ENCODE measurements around the gene HIP1.
"Not testable (repeated sequence)": the region's sequence is repeated elsewhere in the genome, so short reads cannot be mapped to it uniquely, and the experiment has no call there.

Gene HIP1

DNA sequence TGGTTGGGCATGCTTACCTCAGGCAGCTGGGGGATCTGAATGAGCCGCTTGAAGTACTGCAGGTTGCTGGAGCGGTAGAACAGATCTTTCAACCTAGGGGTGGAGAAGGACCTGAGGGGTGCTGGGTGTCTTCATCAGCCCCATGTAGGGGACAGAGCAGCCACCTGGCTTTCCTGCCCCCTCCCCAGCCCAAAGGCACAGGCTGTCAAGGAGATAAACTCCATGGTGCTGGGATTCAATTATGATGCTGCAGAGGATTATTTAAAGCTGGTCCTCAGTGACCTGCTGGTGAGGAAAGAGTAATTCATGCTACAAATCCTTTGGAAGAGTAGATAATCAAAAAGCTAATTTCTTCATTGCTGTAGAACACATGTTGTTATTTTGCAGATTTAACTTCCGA is 175.6 kb downstream of the HIP1 start:
- H3K27ac Mint-ChIP-seq, result no peak overlapping the region
- no peak for DNase-seq
- peaks cover 10% of the 10 kb centered on the region for H3K9me3 Mint-ChIP-seq
- peaks cover 23% of the 10 kb centered on the region for H3K36me3 Mint-ChIP-seq (ENCODE audit: low read depth)
- no peaks in the 10 kb centered on the region for H3K27me3 Mint-ChIP-seq
- no peak overlapping the region for H3K4me3 Mint-ChIP-seq
- H3K4me1 Mint-ChIP-seq (ENCODE audit: low read depth), result no peaks in the 10 kb centered on the region

DNA sequence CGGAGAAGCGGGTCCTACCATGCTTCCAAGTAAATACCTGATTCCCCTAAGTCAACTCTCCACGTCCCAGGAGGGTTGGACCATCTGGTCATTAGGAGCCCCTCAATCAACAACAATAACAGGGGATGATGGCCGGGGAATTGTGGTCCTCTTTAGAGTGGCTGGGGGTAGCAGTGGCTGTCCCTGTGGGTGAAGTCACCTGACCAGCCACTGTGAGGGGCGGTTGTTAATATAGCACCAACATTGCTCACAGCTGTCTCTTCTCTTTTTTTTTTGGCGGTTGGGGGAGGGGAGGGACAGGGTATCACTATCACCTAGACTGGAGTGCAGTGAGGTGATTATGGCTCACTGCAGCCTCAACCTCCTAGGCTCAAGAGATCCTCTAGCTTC is 178.8 kb downstream of the HIP1 start:
- peaks cover 10% of the 10 kb centered on the region for H3K9me3 Mint-ChIP-seq
- no peak for DNase-seq
- no peaks in the 10 kb centered on the region for H3K27me3 Mint-ChIP-seq
- H3K4me1 Mint-ChIP-seq (ENCODE audit: low read depth), result no peaks in the 10 kb centered on the region
- no peak overlapping the region for H3K27ac Mint-ChIP-seq
- peaks cover 24% of the 10 kb centered on the region for H3K36me3 Mint-ChIP-seq (ENCODE audit: low read depth)
- no peak overlapping the region for H3K4me3 Mint-ChIP-seq

DNA sequence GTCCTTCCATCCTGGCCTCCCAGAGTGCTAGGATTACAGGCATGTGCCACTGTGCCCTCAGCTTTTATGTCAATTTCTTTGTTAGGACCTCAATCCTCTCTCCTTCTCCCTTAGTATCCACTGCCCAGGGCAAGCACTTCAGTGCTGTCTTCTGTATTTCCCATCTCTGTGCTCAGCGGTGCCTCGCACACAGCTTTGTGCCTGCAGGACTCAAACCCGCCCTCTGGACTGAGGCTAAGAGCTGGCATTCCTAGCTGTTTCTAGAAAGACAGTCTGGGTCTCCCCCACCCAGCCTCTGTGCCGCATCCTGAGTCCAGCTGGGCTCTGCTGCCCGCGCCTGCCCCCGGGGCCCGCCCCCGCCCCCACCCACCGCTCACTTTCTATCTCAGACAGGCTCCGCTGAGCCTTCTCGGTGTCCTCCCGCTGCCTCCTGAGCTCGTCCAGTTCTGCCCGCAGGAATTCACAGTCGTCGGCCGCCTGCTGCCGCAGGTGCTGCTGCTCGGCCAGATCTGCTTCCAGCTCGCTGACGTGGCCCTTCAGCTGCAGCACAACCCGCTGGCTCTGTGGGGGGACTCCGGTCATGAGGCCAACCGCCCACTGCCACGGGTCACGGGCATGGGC is 179.3 kb downstream of the HIP1 start:
- DNase-seq, result no peak
- Mint-ChIP-seq H3K4me3 (no peak overlapping the region), H3K36me3 (ENCODE audit: low read depth) (peaks cover 24% of the 10 kb centered on the region), H3K4me1 (ENCODE audit: low read depth) (no peaks in the 10 kb centered on the region), H3K9me3 (peaks cover 10% of the 10 kb centered on the region), H3K27me3 (no peaks in the 10 kb centered on the region), H3K27ac (no peak overlapping the region)

- H3K27me3 Mint-ChIP-seq; H3K4me3 Mint-ChIP-seq; H3K27ac Mint-ChIP-seq; H3K36me3 Mint-ChIP-seq (ENCODE audit: low read depth); DNase-seq; H3K9me3 Mint-ChIP-seq; H3K4me1 Mint-ChIP-seq (ENCODE audit: low read depth): not testable (repeated sequence)
These were observed 181.9 kb downstream of the HIP1 start for GRCh38 chr7:75556835-75557234.

DNA sequence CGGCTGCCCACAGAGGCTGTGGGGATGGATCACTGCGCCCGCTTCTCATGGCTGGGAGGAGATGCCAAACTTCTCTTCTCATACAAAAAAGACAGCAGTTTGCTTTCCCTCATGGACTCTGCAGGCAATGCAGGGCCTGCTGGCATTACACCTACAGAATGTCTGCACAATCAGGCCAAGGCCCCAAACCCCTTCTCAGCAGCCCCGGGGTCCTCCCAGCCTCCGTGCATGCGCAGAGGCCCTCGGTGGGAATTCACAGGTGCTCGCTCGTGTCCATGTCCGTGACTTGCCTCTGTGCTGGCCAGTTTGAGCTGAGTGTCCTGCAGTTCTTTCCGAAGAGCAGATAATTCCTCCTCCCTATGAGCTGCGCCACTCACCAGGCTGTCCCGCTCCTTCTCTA is 183.0 kb downstream of the HIP1 start:
- no peaks in the 10 kb centered on the region for H3K4me1 Mint-ChIP-seq (ENCODE audit: low read depth)
- peaks cover 1% of the 10 kb centered on the region for H3K36me3 Mint-ChIP-seq (ENCODE audit: low read depth)
- H3K27ac Mint-ChIP-seq, result no peak overlapping the region
- H3K9me3 Mint-ChIP-seq, result no peaks in the 10 kb centered on the region
- DNase-seq, result no peak
- no peak overlapping the region for H3K4me3 Mint-ChIP-seq
- H3K27me3 Mint-ChIP-seq, result no peaks in the 10 kb centered on the region

GRCh38 chr7:75546237-75547015 is 192.3 kb downstream of the HIP1 start:
- Mint-ChIP-seq H3K4me3 (no peak overlapping the region), H3K9me3 (no peaks in the 10 kb centered on the region), H3K36me3 (ENCODE audit: low read depth) (no peaks in the 10 kb centered on the region), H3K27ac (no peak overlapping the region), H3K4me1 (ENCODE audit: low read depth) (no peaks in the 10 kb centered on the region), H3K27me3 (no peaks in the 10 kb centered on the region)
- DNase-seq, result no peak

GRCh38 chr7:75537731-75538130 is 201.0 kb downstream of the HIP1 start:
- H3K27ac Mint-ChIP-seq, result no peak overlapping the region
- H3K36me3 Mint-ChIP-seq (ENCODE audit: low read depth), result no peaks in the 10 kb centered on the region
- H3K27me3 Mint-ChIP-seq, result no peaks in the 10 kb centered on the region
- DNase-seq, result no peak
- H3K4me3 Mint-ChIP-seq, result no peak overlapping the region
- no peaks in the 10 kb centered on the region for H3K9me3 Mint-ChIP-seq
- H3K4me1 Mint-ChIP-seq (ENCODE audit: low read depth), result peaks cover 6% of the 10 kb centered on the region

- Mint-ChIP-seq H3K9me3 (no peaks in the 10 kb centered on the region), H3K4me3 (no peak overlapping the region), H3K4me1 (ENCODE audit: low read depth) (peaks cover 6% of the 10 kb centered on the region), H3K27ac (no peak overlapping the region), H3K36me3 (ENCODE audit: low read depth) (no peaks in the 10 kb centered on the region), H3K27me3 (no peaks in the 10 kb centered on the region)
- no peak for DNase-seq
These were observed 201.7 kb downstream of the HIP1 start for GRCh38 chr7:75536940-75537538.

- no peaks in the 10 kb centered on the region for H3K27me3 Mint-ChIP-seq
- H3K27ac Mint-ChIP-seq, result no peak overlapping the region
- no peaks in the 10 kb centered on the region for H3K9me3 Mint-ChIP-seq
- no peak overlapping the region for H3K4me3 Mint-ChIP-seq
- no peak for DNase-seq
- H3K4me1 Mint-ChIP-seq (ENCODE audit: low read depth), result peaks cover 6% of the 10 kb centered on the region
- no peaks in the 10 kb centered on the region for H3K36me3 Mint-ChIP-seq (ENCODE audit: low read depth)
These were observed 202.2 kb downstream of the HIP1 start for GRCh38 chr7:75536491-75536890.

- DNase-seq, result no peak
- H3K4me1 Mint-ChIP-seq (ENCODE audit: low read depth), result peaks cover 6% of the 10 kb centered on the region
- no peaks in the 10 kb centered on the region for H3K9me3 Mint-ChIP-seq
- H3K27me3 Mint-ChIP-seq, result no peaks in the 10 kb centered on the region
- peak overlapping the region; percentile 5 for H3K27ac Mint-ChIP-seq
- no peaks in the 10 kb centered on the region for H3K36me3 Mint-ChIP-seq (ENCODE audit: low read depth)
- H3K4me3 Mint-ChIP-seq, result no peak overlapping the region
These were observed 203.9 kb downstream of the HIP1 start for GRCh38 chr7:75534727-75535307.

DNA sequence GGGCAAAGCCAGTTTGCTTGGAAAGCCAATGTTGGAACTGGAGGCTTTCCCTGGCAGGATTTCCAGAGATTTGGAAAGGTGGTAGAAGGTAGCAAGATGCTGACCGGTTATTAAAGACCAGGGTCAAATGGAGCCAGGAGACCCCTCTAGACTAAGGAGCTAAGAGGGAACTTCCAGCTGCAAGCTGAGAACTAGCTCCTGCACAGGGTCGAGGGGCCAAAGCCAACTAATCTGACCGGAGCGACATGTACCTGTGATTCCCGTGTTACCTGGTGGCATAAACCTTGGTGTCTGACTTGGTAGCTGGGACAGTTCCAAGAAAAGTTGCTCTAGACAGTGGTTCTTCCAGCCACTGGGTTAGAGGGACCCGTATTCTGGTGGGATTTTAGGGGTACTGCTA is 204.8 kb downstream of the HIP1 start:
- no peak overlapping the region for H3K27ac Mint-ChIP-seq
- H3K9me3 Mint-ChIP-seq, result no peaks in the 10 kb centered on the region

GRCh38 chr7:75532639-75533038 is 206.1 kb downstream of the HIP1 start:
- no peak overlapping the region for H3K27ac Mint-ChIP-seq
- no peaks in the 10 kb centered on the region for H3K27me3 Mint-ChIP-seq
- no peak for DNase-seq

More for the DNA sequence above, 204.8 kb downstream of the HIP1 start:
- Mint-ChIP-seq H3K4me1 (ENCODE audit: low read depth) (peaks cover 6% of the 10 kb centered on the region), H3K4me3 (no peak overlapping the region), H3K27me3 (no peaks in the 10 kb centered on the region), H3K36me3 (ENCODE audit: low read depth) (no peaks in the 10 kb centered on the region)
- no peak for DNase-seq

DNA sequence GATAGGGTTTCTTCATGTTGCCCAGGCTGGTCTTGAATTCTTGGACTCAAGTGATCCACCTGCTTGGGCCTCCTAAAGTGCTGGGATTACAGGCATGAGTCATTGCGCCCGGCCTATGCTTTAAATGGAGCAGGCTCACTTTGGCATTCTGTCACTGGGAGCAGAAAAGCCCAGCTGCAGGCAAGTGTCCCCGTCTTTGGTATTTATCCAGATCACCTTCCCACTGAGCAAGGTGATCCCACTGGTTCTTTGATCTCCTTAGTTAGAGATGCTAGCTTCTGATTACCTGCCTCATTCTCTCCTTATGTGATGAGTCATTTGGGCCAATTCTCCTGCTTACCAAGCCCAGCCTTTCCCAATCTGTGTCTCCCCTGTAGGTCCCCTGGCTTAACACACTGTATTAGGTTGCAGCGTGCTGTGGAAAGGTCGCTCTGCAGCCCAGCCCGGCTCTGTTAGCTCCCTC is 207.4 kb downstream of the HIP1 start:
- Mint-ChIP-seq H3K4me1 (ENCODE audit: low read depth) (peaks cover 17% of the 10 kb centered on the region), H3K9me3 (no peaks in the 10 kb centered on the region), H3K27me3 (no peaks in the 10 kb centered on the region), H3K4me3 (no peak overlapping the region), H3K27ac (no peak overlapping the region), H3K36me3 (ENCODE audit: low read depth) (peaks cover 12% of the 10 kb centered on the region)
- no peak for DNase-seq

More at GRCh38 chr7:75532639-75533038, 206.1 kb downstream of the HIP1 start:
- Mint-ChIP-seq H3K4me3 (no peak overlapping the region), H3K36me3 (ENCODE audit: low read depth) (peaks cover 2% of the 10 kb centered on the region), H3K9me3 (no peaks in the 10 kb centered on the region), H3K4me1 (ENCODE audit: low read depth) (peaks cover 9% of the 10 kb centered on the region)

GRCh38 chr7:75527224-75527722 is 211.5 kb downstream of the HIP1 start:
- not testable (repeated sequence) for DNase-seq, H3K9me3 Mint-ChIP-seq, H3K27me3 Mint-ChIP-seq
- Mint-ChIP-seq H3K36me3 (ENCODE audit: low read depth) (peaks cover 49% of the 10 kb centered on the region), H3K4me1 (ENCODE audit: low read depth) (peaks cover 42% of the 10 kb centered on the region), H3K27ac (peak overlapping the region; percentile 91), H3K4me3 (peak overlapping the region; percentile 97)
